ENCODE data around the gene SYNPO2. TPM values are rescaled to one million over a fixed set of nuclear protein-coding genes. Genes with fewer than 3 reads are reported as not detected.

Gene SYNPO2
- total and polyA plus RNA-seq, 10 of the 15 experiments (the other 5 are each of a cell fraction or from before 2014, with no cell fraction given) = 0.04 to 0.34 (median 0.28) TPM

DNA sequence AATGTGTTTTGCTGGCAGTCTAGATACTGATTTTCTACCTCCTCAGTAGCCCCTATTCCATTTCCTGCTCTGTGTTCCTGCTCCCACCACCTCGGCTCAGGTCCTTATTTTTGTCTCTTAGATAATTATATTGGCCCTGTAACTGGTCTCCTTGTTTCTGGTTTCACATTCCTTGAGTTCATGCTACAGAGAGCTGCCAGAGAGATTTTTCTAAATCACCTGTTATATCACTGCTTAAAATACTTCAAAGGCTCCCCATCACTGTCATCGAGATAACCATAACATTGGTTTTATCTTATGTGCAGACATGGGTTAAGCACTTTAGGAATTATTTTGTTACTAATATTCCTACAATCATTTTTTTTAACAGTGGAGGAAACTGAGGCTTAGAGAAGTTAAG lies 9.6 kb downstream of the SYNPO2 start (continued):
- TF ChIP-seq, protein P1, sequence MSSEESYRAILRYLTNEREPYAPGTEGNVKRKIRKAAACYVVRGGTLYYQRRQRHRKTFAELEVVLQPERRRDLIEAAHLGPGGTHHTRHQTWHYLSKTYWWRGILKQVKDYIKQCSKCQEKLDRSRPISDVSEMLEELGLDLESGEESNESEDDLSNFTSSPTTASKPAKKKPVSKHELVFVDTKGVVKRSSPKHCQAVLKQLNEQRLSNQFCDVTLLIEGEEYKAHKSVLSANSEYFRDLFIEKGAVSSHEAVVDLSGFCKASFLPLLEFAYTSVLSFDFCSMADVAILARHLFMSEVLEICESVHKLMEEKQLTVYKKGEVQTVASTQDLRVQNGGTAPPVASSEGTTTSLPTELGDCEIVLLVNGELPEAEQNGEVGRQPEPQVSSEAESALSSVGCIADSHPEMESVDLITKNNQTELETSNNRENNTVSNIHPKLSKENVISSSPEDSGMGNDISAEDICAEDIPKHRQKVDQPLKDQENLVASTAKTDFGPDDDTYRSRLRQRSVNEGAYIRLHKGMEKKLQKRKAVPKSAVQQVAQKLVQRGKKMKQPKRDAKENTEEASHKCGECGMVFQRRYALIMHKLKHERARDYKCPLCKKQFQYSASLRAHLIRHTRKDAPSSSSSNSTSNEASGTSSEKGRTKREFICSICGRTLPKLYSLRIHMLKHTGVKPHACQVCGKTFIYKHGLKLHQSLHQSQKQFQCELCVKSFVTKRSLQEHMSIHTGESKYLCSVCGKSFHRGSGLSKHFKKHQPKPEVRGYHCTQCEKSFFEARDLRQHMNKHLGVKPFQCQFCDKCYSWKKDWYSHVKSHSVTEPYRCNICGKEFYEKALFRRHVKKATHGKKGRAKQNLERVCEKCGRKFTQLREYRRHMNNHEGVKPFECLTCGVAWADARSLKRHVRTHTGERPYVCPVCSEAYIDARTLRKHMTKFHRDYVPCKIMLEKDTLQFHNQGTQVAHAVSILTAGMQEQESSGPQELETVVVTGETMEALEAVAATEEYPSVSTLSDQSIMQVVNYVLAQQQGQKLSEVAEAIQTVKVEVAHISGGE (CRISPR knock-in tag; IDR thresholded peaks at IDR 0.05) = no peak
- TF ChIP-seq, protein P2, sequence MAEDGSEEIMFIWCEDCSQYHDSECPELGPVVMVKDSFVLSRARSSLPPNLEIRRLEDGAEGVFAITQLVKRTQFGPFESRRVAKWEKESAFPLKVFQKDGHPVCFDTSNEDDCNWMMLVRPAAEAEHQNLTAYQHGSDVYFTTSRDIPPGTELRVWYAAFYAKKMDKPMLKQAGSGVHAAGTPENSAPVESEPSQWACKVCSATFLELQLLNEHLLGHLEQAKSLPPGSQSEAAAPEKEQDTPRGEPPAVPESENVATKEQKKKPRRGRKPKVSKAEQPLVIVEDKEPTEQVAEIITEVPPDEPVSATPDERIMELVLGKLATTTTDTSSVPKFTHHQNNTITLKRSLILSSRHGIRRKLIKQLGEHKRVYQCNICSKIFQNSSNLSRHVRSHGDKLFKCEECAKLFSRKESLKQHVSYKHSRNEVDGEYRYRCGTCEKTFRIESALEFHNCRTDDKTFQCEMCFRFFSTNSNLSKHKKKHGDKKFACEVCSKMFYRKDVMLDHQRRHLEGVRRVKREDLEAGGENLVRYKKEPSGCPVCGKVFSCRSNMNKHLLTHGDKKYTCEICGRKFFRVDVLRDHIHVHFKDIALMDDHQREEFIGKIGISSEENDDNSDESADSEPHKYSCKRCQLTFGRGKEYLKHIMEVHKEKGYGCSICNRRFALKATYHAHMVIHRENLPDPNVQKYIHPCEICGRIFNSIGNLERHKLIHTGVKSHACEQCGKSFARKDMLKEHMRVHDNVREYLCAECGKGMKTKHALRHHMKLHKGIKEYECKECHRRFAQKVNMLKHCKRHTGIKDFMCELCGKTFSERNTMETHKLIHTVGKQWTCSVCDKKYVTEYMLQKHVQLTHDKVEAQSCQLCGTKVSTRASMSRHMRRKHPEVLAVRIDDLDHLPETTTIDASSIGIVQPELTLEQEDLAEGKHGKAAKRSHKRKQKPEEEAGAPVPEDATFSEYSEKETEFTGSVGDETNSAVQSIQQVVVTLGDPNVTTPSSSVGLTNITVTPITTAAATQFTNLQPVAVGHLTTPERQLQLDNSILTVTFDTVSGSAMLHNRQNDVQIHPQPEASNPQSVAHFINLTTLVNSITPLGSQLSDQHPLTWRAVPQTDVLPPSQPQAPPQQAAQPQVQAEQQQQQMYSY (CRISPR knock-in tag; IDR thresholded peaks at IDR 0.05) = no peak
- TF ChIP-seq SMAD1 (IDR thresholded peaks at IDR 0.05; ENCODE audit: low read depth, partially characterized antibody) (no peak), ZNF217 (IDR thresholded peaks at IDR 0.05) (no peak)
- TF ChIP-seq, protein P3, sequence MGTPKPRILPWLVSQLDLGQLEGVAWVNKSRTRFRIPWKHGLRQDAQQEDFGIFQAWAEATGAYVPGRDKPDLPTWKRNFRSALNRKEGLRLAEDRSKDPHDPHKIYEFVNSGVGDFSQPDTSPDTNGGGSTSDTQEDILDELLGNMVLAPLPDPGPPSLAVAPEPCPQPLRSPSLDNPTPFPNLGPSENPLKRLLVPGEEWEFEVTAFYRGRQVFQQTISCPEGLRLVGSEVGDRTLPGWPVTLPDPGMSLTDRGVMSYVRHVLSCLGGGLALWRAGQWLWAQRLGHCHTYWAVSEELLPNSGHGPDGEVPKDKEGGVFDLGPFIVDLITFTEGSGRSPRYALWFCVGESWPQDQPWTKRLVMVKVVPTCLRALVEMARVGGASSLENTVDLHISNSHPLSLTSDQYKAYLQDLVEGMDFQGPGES (IDR thresholded peaks at IDR 0.05) = no peak
- TF ChIP-seq, protein P4, sequence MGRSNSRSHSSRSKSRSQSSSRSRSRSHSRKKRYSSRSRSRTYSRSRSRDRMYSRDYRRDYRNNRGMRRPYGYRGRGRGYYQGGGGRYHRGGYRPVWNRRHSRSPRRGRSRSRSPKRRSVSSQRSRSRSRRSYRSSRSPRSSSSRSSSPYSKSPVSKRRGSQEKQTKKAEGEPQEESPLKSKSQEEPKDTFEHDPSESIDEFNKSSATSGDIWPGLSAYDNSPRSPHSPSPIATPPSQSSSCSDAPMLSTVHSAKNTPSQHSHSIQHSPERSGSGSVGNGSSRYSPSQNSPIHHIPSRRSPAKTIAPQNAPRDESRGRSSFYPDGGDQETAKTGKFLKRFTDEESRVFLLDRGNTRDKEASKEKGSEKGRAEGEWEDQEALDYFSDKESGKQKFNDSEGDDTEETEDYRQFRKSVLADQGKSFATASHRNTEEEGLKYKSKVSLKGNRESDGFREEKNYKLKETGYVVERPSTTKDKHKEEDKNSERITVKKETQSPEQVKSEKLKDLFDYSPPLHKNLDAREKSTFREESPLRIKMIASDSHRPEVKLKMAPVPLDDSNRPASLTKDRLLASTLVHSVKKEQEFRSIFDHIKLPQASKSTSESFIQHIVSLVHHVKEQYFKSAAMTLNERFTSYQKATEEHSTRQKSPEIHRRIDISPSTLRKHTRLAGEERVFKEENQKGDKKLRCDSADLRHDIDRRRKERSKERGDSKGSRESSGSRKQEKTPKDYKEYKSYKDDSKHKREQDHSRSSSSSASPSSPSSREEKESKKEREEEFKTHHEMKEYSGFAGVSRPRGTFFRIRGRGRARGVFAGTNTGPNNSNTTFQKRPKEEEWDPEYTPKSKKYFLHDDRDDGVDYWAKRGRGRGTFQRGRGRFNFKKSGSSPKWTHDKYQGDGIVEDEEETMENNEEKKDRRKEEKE (IDR thresholded peaks at IDR 0.05) = no peak

All from GM12878 (cell line).